H1 (cell line): Measurements from ENCODE around the gene SV2A. TPM values are rescaled to one million over a fixed set of nuclear protein-coding genes. Genes with fewer than 3 reads are reported as not detected.

ENCODE experiments used
- CTCF ChIA-PET: fragments of 300-600 bp; sonication (Branson Sonifier 250); formaldehyde crosslinking; loops from one replicate; lab custom pipeline; 2021; ENCODE audit not compliant: partially characterized antibody; lab: Charles Lee
- POLR2A ChIA-PET: fragments of 300-600 bp; sonication (Branson Sonifier 250); formaldehyde crosslinking; loops from one replicate; lab custom pipeline; 2021; ENCODE audit warnings: inconsistent platforms; ENCODE audit not compliant: partially characterized antibody; lab: Charles Lee
- DNase-seq, 2 experiments: peaks; one replicate each; pipeline versions ENCODE4 v3.0.0 to v3.0.0-alpha.2; 2010 to 2022; ENCODE audit warnings: low spot score in 2 of 2, low read depth in 1 of 2, mixed read lengths in 1 of 2
- FAIRE-seq: peaks from 2 replicates; lab custom pipeline; 2011; peaks lifted over from hg19 to GRCh38; lab: Jason Lieb, UNC
- H2AFZ ChIP-seq: 2 replicates; pipeline ENCODE4 v1.8.1; 2012; ENCODE audit warnings: low read length, inconsistent platforms
- H2AK5ac ChIP-seq: 2 replicates; pipeline ENCODE4 v1.6.1; 2013; ENCODE audit warnings: low read depth, low read length
- H2BK120ac ChIP-seq: replicated peaks from 2 replicates; pipeline ENCODE3; 2013; ENCODE audit warnings: low read depth, low read length, inconsistent platforms
- H2BK12ac ChIP-seq: 2 replicates; pipeline ENCODE4 v1.6.1; 2013; ENCODE audit warnings: low read depth, low read length
- H2BK15ac ChIP-seq: 2 replicates; pipeline ENCODE4 v1.6.1; 2013; ENCODE audit warnings: low read length
- H2BK20ac ChIP-seq: 2 replicates; pipeline ENCODE4 v1.6.1; 2013; ENCODE audit warnings: low read length
- H2BK5ac ChIP-seq: 2 replicates; pipeline ENCODE4 v1.6.1; 2013; ENCODE audit warnings: low read depth, low read length
- H3K14ac ChIP-seq: 2 replicates; pipeline ENCODE4 v1.6.1; 2013; ENCODE audit warnings: inconsistent platforms; ENCODE audit not compliant: insufficient read length
- H3K18ac ChIP-seq: 2 replicates; pipeline ENCODE4 v1.6.1; 2013; ENCODE audit warnings: low read length; ENCODE audit errors: extremely low read depth
- H3K23ac ChIP-seq: 2 replicates; pipeline ENCODE4 v1.6.1; 2013; ENCODE audit warnings: inconsistent platforms; ENCODE audit not compliant: insufficient read length
- H3K23me2 ChIP-seq: 2 replicates; pipeline ENCODE4 v1.6.1; 2013; ENCODE audit warnings: low read depth, low read length
- H3K27ac ChIP-seq: 2 replicates; pipeline ENCODE4 v1.6.1; 2011; ENCODE audit warnings: low read depth, low read length, inconsistent platforms
- H3K27me3 ChIP-seq, 4 experiments: replicated peaks in 1 of 4; 1 replicate in 1 of 4; 2 replicates in 3 of 4; pipeline versions ENCODE4 v1.6.1 to v1.8.1; 2011 to 2013; ENCODE audit warnings: low read length in 3 of 4, mild to moderate bottlenecking in 3 of 4, inconsistent platforms in 2 of 4, mixed read lengths in 2 of 4, moderate library complexity in 1 of 4; ENCODE audit not compliant: control insufficient read depth in 3 of 4, insufficient read depth in 3 of 4; ENCODE audit errors: extremely low read depth in 1 of 4
- H3K36me3 ChIP-seq, 4 experiments: 2 replicates each; pipeline versions ENCODE4 v1.6.1 to v1.8.1; 2011 to 2013; ENCODE audit warnings: mild to moderate bottlenecking in 4 of 4, low read length in 3 of 4, moderate library complexity in 2 of 4, control low read depth in 1 of 4, inconsistent platforms in 1 of 4; ENCODE audit not compliant: insufficient read depth in 4 of 4, control insufficient read depth in 2 of 4
- H3K4ac ChIP-seq: replicated peaks from 2 replicates; pipeline ENCODE3; 2013; ENCODE audit warnings: low read length, low read depth, mixed read lengths, inconsistent platforms; ENCODE audit not compliant: insufficient read length
- H3K4me1 ChIP-seq, 4 experiments: replicated peaks in 1 of 4; 1 replicate in 1 of 4; 2 replicates in 3 of 4; pipeline versions ENCODE4 v1.6.1 to v1.8.1; 2011 to 2013; ENCODE audit warnings: low read length in 3 of 4, inconsistent platforms in 2 of 4, mixed read lengths in 1 of 4; ENCODE audit not compliant: insufficient read depth in 4 of 4, control insufficient read depth in 3 of 4
- H3K4me2 ChIP-seq, 2 experiments: 2 replicates each; pipeline versions ENCODE4 v1.6.1 to v1.8.1; 2011 to 2013; ENCODE audit warnings: low read depth in 2 of 2, low read length in 2 of 2, control low read depth in 1 of 2, inconsistent platforms in 1 of 2, mild to moderate bottlenecking in 1 of 2; ENCODE audit not compliant: insufficient read depth in 1 of 2
- H3K4me3 ChIP-seq, 4 experiments: fragments of 200-600, 300-600 bp in 1 of 4; sonication (generic), shearing (Covaris generic), sonication (Bioruptor Twin) in 1 of 4; 2 replicates each; pipeline versions ENCODE4 v1.5.1 to v1.8.1; 2011 to 2016; ENCODE audit warnings: low read length in 4 of 4, low read depth in 3 of 4, control low read depth in 2 of 4, inconsistent platforms in 2 of 4, mild to moderate bottlenecking in 2 of 4, mixed read lengths in 1 of 4, moderate library complexity in 1 of 4; ENCODE audit not compliant: insufficient read depth in 2 of 4; ENCODE audit errors: extremely low read depth in 1 of 4
- H3K56ac ChIP-seq: replicated peaks from 2 replicates; pipeline ENCODE3; 2013; ENCODE audit warnings: low read depth, mild to moderate bottlenecking, mixed read lengths, low read length, inconsistent platforms; ENCODE audit not compliant: insufficient read length
- H3K79me1 ChIP-seq: 2 replicates; pipeline ENCODE4 v1.6.1; 2013; ENCODE audit warnings: low read depth, low read length, control low read depth
- H3K79me2 ChIP-seq, 2 experiments: 2 replicates each; pipeline versions ENCODE4 v1.6.1 to v1.8.1; 2012 to 2013; ENCODE audit warnings: low read length in 2 of 2, mild to moderate bottlenecking in 2 of 2, inconsistent platforms in 1 of 2; ENCODE audit not compliant: insufficient read depth in 2 of 2, control insufficient read depth in 1 of 2
- H3K9ac ChIP-seq, 4 experiments: replicated peaks in 1 of 4; 1 replicate in 1 of 4; 2 replicates in 3 of 4; pipeline versions ENCODE4 v1.6.1 to v1.8.1; 2011 to 2013; ENCODE audit warnings: low read depth in 3 of 4, low read length in 3 of 4, control low read depth in 2 of 4, mild to moderate bottlenecking in 2 of 4, moderate library complexity in 2 of 4, inconsistent platforms in 1 of 4; ENCODE audit errors: extremely low read depth in 1 of 4
- H3K9me3 ChIP-seq, 2 experiments: 2 replicates each; pipeline versions ENCODE4 v1.6.1 to v1.8.1; 2012 to 2013; ENCODE audit warnings: mild to moderate bottlenecking in 2 of 2, moderate library complexity in 2 of 2, control low read depth in 1 of 2, inconsistent platforms in 1 of 2, low read depth in 1 of 2, low read length in 1 of 2, mixed read lengths in 1 of 2; ENCODE audit not compliant: insufficient read depth in 2 of 2
- H4K20me1 ChIP-seq, 2 experiments: replicated peaks in 1 of 2; 2 replicates each; pipeline versions ENCODE3 to v1.8.1; 2011 to 2013; ENCODE audit warnings: inconsistent platforms in 2 of 2, low read length in 2 of 2, mild to moderate bottlenecking in 1 of 2; ENCODE audit not compliant: insufficient read depth in 2 of 2, control insufficient read depth in 1 of 2
- H4K5ac ChIP-seq: 2 replicates; pipeline ENCODE4 v1.6.1; 2013; ENCODE audit warnings: low read length, low read depth, mixed read lengths, inconsistent platforms; ENCODE audit not compliant: insufficient read length
- H4K8ac ChIP-seq: 2 replicates; pipeline ENCODE4 v1.8.0; 2013; ENCODE audit warnings: mild to moderate bottlenecking, moderate library complexity, low read length, inconsistent platforms; ENCODE audit not compliant: insufficient read depth; ENCODE audit errors: extremely low read depth
- H4K91ac ChIP-seq: replicated peaks from 2 replicates; pipeline ENCODE3; 2013; ENCODE audit warnings: low read length, mixed read lengths, inconsistent platforms; ENCODE audit not compliant: insufficient read length
- BCL11A ChIP-seq, 2 experiments: IDR thresholded peaks; one replicate each; pipeline ENCODE4 v1.6.1; 2011; ENCODE audit warnings: low read depth in 2 of 2, low read length in 2 of 2, mild to moderate bottlenecking in 2 of 2
- CTBP2 ChIP-seq: IDR thresholded peaks from 2 replicates; pipeline ENCODE4 v1.7.0; 2011; ENCODE audit warnings: borderline replicate concordance, mild to moderate bottlenecking, moderate library complexity, mixed read lengths, low read length; ENCODE audit not compliant: insufficient read depth, insufficient read length
- CTCF ChIP-seq, 3 experiments: IDR thresholded peaks; 1 replicate in 2 of 3; 2 replicates in 1 of 3; pipeline versions ENCODE4 v1.5.1 to v1.6.1; 2011; ENCODE audit warnings: low read length in 3 of 3, mild to moderate bottlenecking in 3 of 3, inconsistent platforms in 2 of 3, low read depth in 1 of 3, moderate library complexity in 1 of 3; ENCODE audit not compliant: insufficient read depth in 1 of 3; ENCODE audit errors: control extremely low read depth in 1 of 3
- JUND ChIP-seq: IDR thresholded peaks from 2 replicates; pipeline ENCODE4 v1.6.1; 2011; ENCODE audit warnings: mild to moderate bottlenecking, improper control_type of control experiment, low read length
- KDM4A ChIP-seq: IDR thresholded peaks from one replicate; pipeline ENCODE4 v1.7.1; 2012; ENCODE audit warnings: low read depth, mild to moderate bottlenecking, moderate library complexity, low read length, inconsistent platforms; ENCODE audit not compliant: severe bottlenecking
- POLR2AphosphoS5 ChIP-seq: IDR thresholded peaks from 2 replicates; pipeline ENCODE4 v1.6.1; 2011; ENCODE audit warnings: low read depth, low read length
- RBBP5 ChIP-seq: IDR thresholded peaks from 2 replicates; pipeline ENCODE4 v1.7.1; 2012; ENCODE audit warnings: low read depth, mild to moderate bottlenecking, inconsistent platforms, low read length, moderate library complexity, borderline replicate concordance
- SIRT6 ChIP-seq: IDR thresholded peaks from one replicate; pipeline ENCODE4 v1.7.1; 2012; ENCODE audit warnings: low read length, inconsistent platforms
- TBP ChIP-seq: IDR thresholded peaks from 2 replicates; pipeline ENCODE4 v1.6.1; 2011; ENCODE audit warnings: low read depth, low read length, improper control_type of control experiment
- YY1 ChIP-seq: IDR thresholded peaks from 2 replicates; pipeline ENCODE4 v1.6.1; 2011; ENCODE audit warnings: low read depth, mild to moderate bottlenecking, low read length
- WGBS, 2 experiments: shearing (Covaris generic) in 1 of 2; methylation state at CpG; one replicate each; pipeline versions ENCODE4 v1.1.6 to v1.1.7; 2013 to 2015; ENCODE audit warnings: low lambda C conversion rate in 2 of 2, mixed read lengths in 2 of 2, inconsistent platforms in 1 of 2, low coverage in 1 of 2, missing lambda C conversion rate in 1 of 2; ENCODE audit not compliant: insufficient replicate concordance in 2 of 2, insufficient coverage in 1 of 2, insufficient read length in 1 of 2; ENCODE audit errors: extremely low coverage in 1 of 2, missing lambda C conversion rate in 1 of 2; 5-methylcytosine and 5-hydroxymethylcytosine counted together
- polyA plus RNA-seq, 7 experiments: library from polyadenylated mRNA; depleted of rRNA in 3 of 7; stranded (reverse) in 5 of 7; unstranded in 2 of 7; fragments of >200 nt in 5 of 7; fragments of 200-250 nt in 2 of 7; gene quantifications; 1 replicate in 5 of 7; 2 replicates in 1 of 7; 4 replicates in 1 of 7; pipeline versions ENCODE4 v1.2.1 to v1.2.3, GENCODE V29; 2011 to 2013; ENCODE audit warnings: missing spikeins in 2 of 7, mixed read lengths in 2 of 7
- total RNA-seq: library from RNA; stranded (reverse); fragmentation: NEBNext Ultra II Directional; extraction: Animal tissue kit (Norgen Biotek cat#: 25700); gene quantifications from 2 replicates; pipeline ENCODE4 v1.2.1, GENCODE V29; 2021
- TF ChIP-seq, protein P1 (sequence below): IDR thresholded peaks from 2 replicates; pipeline ENCODE4 v1.6.1; 2012; ENCODE audit warnings: inconsistent platforms

SV2A gene
- total and polyA plus RNA-seq, 2 of the 8 experiments (the other 6 are each of a cell fraction or from before 2014, with no cell fraction given), result 41.8 to 51.8 TPM

DNA sequence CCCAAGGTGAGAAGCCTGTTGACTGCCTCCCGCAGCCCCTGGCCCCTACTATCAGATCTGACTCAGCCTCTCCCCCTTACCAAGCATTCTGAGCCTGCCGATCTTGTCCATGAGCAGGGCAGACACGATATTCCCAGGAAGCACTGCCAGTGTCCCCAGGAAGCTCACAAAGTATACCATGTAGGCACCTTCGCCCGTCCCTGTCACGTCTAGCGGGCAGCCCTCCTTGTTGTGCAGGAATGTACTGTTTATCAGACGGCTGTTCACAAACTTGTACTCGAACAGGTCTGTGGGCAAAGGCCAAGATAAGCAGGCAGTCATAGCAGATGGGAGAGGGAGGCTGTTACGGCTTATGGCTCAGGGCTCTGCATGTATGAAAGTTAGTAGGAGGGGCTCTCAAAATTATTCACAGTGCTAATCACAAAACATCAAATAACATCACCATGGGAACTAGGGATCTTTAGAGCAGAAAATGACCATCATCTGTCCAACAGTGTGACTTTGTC lies 11.0 kb downstream of the SV2A start:
- H3K4me3 ChIP-seq, result no peak overlapping the region
- no peak overlapping the region for H2BK5ac ChIP-seq
- H4K5ac ChIP-seq, result no peak overlapping the region
- 94% methylated on average over 10 of the region's 10 CpGs; no CpG with 5 or more reads in 1 of the 2 experiments for WGBS, 2 experiments
- H3K27me3 ChIP-seq, result no peaks in the 10 kb centered on the region
- no peak overlapping the region for H2BK20ac ChIP-seq
- DNase-seq (no peak), FAIRE-seq (no peak)
- no peak overlapping the region for H2AK5ac ChIP-seq
- no peak overlapping the region for H2AFZ ChIP-seq
- H3K23ac ChIP-seq, result no peak overlapping the region
- H3K14ac ChIP-seq, result no peak overlapping the region
- no peak overlapping the region for H3K27ac ChIP-seq
- H3K79me1 ChIP-seq, result no peaks in the 10 kb centered on the region; the same call in 1 of the 2 replicates
- H3K4me2 ChIP-seq, result no peak overlapping the region
- no peak overlapping the region for H2BK12ac ChIP-seq
- H3K4ac ChIP-seq, result no peak overlapping the region
- H4K91ac ChIP-seq, result no peak overlapping the region
- H4K8ac ChIP-seq, result no peak overlapping the region
- ChIA-PET CTCF (no interaction called here), POLR2A (interaction anchor here (1.0 to 3.3 kb wide), 4 partner anchors 11 to 97 kb away, joined by 3 to 10 read pairs (median 4); partner anchors contain the start of gene SV2A)
- no peak overlapping the region for H3K18ac ChIP-seq
- H2BK15ac ChIP-seq, result no peak overlapping the region
- H3K56ac ChIP-seq, result no peak overlapping the region
- no peaks in the 10 kb centered on the region for H4K20me1 ChIP-seq
- H3K9ac ChIP-seq, result no peak overlapping the region
- H3K79me2 ChIP-seq, result no peaks in the 10 kb centered on the region
- no peak overlapping the region for H2BK120ac ChIP-seq
- H3K9me3 ChIP-seq, result no peaks in the 10 kb centered on the region
- H3K36me3 ChIP-seq, result peaks cover 7 to 36% (median 25%) of the 10 kb centered on the region in 4 experiments; a peak in 5 of 8 replicates
- H3K4me1 ChIP-seq, result peaks cover 0 to 3% (median 0%) of the 10 kb centered on the region in 4 experiments; a peak in 1 of 7 replicates
- no peaks in the 10 kb centered on the region for H3K23me2 ChIP-seq
- TF ChIP-seq SIRT6, result no peak
- TF ChIP-seq KDM4A, result no peak
- no peak for TF ChIP-seq YY1
- no peak for TF ChIP-seq POLR2AphosphoS5
- no peak for TF ChIP-seq RBBP5
- no peak for TF ChIP-seq JUND
- TF ChIP-seq BCL11A (IDR thresholded peaks at IDR 0.05; ENCODE audit: low read depth in 2 of 2, low read length in 2 of 2), result no peak
- TF ChIP-seq, protein P1, sequence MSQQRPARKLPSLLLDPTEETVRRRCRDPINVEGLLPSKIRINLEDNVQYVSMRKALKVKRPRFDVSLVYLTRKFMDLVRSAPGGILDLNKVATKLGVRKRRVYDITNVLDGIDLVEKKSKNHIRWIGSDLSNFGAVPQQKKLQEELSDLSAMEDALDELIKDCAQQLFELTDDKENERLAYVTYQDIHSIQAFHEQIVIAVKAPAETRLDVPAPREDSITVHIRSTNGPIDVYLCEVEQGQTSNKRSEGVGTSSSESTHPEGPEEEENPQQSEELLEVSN, result no peak
- TF ChIP-seq CTCF (IDR thresholded peaks at IDR 0.05; ENCODE audit: control extremely low read depth in 1 of 3, insufficient read depth in 1 of 3, low read depth in 1 of 3, low read length in 3 of 3), result no peak
- no peak for TF ChIP-seq CTBP2
- TF ChIP-seq TBP, result no peak
